ENCODE data around the gene RGP1.

The RGP1 gene

DNA sequence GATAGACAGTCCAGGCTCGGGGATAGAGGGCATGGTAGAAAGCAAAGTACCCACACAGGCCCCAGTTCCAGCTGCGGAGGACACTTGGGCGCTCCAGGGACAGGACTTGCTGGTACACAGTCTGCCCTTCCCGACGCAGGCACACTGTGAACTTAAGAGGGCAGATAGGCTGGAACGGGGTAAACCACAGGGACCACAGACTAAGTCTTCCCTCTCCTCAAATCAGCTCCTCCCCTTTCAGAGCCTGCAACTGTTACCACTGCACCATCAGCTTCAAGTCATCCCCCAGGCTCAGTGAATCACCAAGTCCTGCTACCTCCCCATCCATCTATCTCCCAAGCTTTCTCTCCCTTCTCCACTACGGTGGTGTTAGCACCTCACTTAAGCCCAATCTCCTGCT, 7.3 kb upstream of the RGP1 start:
- no peaks in the 10 kb centered on the region for H3K27me3 ChIP-seq (ENCODE audit: control insufficient read depth in 2 of 2, insufficient read depth in 2 of 2, low read length in 2 of 2)
- H3K9ac ChIP-seq (ENCODE audit: low read depth in 1 of 2, low read length in 2 of 2), result no peak overlapping the region
- no peaks in the 10 kb centered on the region for H3K9me3 ChIP-seq (ENCODE audit: control insufficient read depth in 2 of 2, low read length in 2 of 2)
- no peak overlapping the region for H3K4me3 ChIP-seq (ENCODE audit: low read length in 2 of 2)
- no peak overlapping the region for H3K27ac ChIP-seq (ENCODE audit: low read depth in 2 of 2, low read length in 2 of 2)
- peaks cover 7 to 11% of the 10 kb centered on the region in 2 donors for H3K4me1 ChIP-seq (ENCODE audit: control insufficient read depth in 2 of 2, insufficient read depth in 2 of 2, low read length in 2 of 2)
- peaks cover 75 to 82% of the 10 kb centered on the region in 2 donors for H3K36me3 ChIP-seq (ENCODE audit: control insufficient read depth in 2 of 2, insufficient read depth in 2 of 2, low read length in 2 of 2)

DNA sequence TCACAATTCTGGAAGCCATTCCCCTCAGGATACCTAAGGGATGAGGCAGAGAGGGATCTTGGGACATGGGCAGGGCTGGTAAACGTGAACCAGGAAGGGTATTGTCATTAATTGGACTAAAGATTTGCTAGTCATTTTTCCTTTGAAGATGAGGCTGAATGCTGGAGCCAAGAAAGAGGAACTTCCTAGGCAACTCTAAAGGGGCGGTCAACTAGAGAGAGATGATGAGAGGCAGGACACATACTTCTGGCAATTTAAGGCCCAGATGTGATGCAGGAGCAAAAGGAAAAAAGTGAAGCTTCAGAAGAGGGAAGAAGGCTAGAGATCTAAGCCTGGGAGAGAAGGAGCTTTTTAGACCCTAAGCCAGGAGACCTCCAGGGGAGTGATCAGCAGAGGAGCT, 5.6 kb upstream of the RGP1 start:
- Histone ChIP-seq H3K4me3 (ENCODE audit: low read length in 2 of 2) (no peak overlapping the region), H3K4me1 (ENCODE audit: control insufficient read depth in 2 of 2, insufficient read depth in 2 of 2, low read length in 2 of 2) (peaks cover 17 to 22% of the 10 kb centered on the region in 2 donors), H3K27ac (ENCODE audit: low read depth in 2 of 2, low read length in 2 of 2) (no peak overlapping the region), H3K36me3 (ENCODE audit: control insufficient read depth in 2 of 2, insufficient read depth in 2 of 2, low read length in 2 of 2) (peaks cover 58 to 65% of the 10 kb centered on the region in 2 donors), H3K27me3 (ENCODE audit: control insufficient read depth in 2 of 2, insufficient read depth in 2 of 2, low read length in 2 of 2) (no peaks in the 10 kb centered on the region), H3K9ac (ENCODE audit: low read depth in 1 of 2, low read length in 2 of 2) (no peak overlapping the region), H3K9me3 (ENCODE audit: control insufficient read depth in 2 of 2, low read length in 2 of 2) (no peaks in the 10 kb centered on the region)

DNA sequence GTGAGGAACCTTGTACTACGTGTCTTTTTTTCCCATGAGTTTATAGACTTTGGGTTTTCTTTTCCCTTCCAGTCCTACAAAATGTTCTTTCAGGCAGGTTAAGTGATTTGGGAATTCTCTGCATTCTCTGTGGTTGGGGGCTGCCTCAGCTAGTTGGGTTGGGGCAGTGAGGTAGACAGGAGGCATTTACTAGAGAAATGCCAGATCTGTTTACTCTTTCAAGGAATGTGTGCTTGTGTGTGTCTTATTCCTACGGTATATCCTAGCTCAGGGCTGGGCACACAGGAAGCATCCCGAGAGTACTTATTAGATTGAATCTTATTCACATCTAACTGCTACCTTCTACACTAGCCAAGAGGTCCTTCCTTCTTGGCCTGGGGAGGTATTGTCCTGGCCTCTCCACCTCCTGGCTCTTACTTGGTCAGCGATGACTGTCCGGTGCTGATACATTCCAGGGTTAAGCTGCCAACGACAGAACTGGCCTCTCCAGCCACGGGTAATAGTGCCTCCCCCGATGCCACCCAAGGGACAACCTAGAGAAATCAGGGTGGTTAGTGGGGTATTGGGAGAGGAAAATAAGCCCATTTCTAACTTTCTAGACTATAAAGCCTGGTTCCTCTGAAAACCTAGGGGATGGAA, 5.1 kb upstream of the RGP1 start:
- H3K4me3 ChIP-seq (ENCODE audit: low read length in 2 of 2), result no peak overlapping the region
- no peaks in the 10 kb centered on the region for H3K9me3 ChIP-seq (ENCODE audit: control insufficient read depth in 2 of 2, low read length in 2 of 2)
- peaks cover 53 to 59% of the 10 kb centered on the region in 2 donors for H3K36me3 ChIP-seq (ENCODE audit: control insufficient read depth in 2 of 2, insufficient read depth in 2 of 2, low read length in 2 of 2)
- no peak overlapping the region for H3K9ac ChIP-seq (ENCODE audit: low read depth in 1 of 2, low read length in 2 of 2)
- H3K27ac ChIP-seq (ENCODE audit: low read depth in 2 of 2, low read length in 2 of 2), result no peak overlapping the region
- no peaks in the 10 kb centered on the region for H3K27me3 ChIP-seq (ENCODE audit: control insufficient read depth in 2 of 2, insufficient read depth in 2 of 2, low read length in 2 of 2)
- H3K4me1 ChIP-seq (ENCODE audit: control insufficient read depth in 2 of 2, insufficient read depth in 2 of 2, low read length in 2 of 2), result peaks cover 17 to 22% of the 10 kb centered on the region in 2 donors

DNA sequence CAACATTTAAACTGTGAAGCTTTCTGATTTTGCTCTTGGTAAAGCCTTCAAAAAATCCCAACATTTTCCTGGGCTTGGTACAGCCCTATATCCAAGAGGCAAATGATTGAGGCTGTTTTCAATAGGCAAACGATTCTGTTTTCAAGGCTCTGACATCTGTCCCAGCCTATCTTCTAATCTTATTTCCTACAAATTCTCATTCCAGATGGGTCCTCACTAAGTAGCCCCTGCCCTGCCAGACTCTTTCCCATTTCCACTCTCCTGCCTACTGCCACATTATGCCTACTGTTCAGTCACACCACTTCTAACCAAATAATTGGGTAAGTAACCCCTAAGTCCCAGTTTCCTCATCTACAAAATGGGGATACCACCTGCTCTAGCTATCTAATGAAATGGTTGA, 3.5 kb upstream of the RGP1 start:
- H3K27me3 ChIP-seq (ENCODE audit: control insufficient read depth in 2 of 2, insufficient read depth in 2 of 2, low read length in 2 of 2), result no peaks in the 10 kb centered on the region
- no peaks in the 10 kb centered on the region for H3K9me3 ChIP-seq (ENCODE audit: control insufficient read depth in 2 of 2, low read length in 2 of 2)
- H3K4me3 ChIP-seq (ENCODE audit: low read length in 2 of 2), result peak overlapping the region; percentile 94 to 98
- peaks cover 24 to 33% of the 10 kb centered on the region in 2 donors for H3K4me1 ChIP-seq (ENCODE audit: control insufficient read depth in 2 of 2, insufficient read depth in 2 of 2, low read length in 2 of 2)
- no peak overlapping the region for H3K27ac ChIP-seq (ENCODE audit: low read depth in 2 of 2, low read length in 2 of 2)
- peaks cover 39 to 44% of the 10 kb centered on the region in 2 donors for H3K36me3 ChIP-seq (ENCODE audit: control insufficient read depth in 2 of 2, insufficient read depth in 2 of 2, low read length in 2 of 2)
- peak overlapping the region; percentile 1 to 97 for H3K9ac ChIP-seq (ENCODE audit: low read depth in 1 of 2, low read length in 2 of 2)

DNA sequence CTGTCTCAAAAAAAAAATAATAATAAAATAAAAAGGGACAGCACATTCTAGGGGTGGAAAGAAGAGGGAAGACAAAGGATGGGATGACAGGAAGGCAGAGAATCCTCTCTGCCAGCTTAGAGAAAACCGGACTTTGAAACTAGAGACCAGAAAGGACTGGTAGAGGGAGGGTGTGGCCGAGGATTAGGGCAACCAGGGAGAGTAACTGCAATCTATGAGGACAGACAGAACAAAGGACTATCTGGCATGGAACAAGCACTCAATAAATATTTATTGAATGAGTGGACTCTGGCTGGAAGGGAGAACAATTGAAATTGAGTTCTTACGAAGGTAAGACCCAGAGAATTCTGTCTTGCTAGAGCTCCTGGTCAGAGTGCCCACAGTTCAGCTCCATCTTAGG, 2.5 kb upstream of the RGP1 start:
- Histone ChIP-seq H3K4me3 (ENCODE audit: low read length in 2 of 2) (peak overlapping the region; percentile 94 to 98), H3K4me1 (ENCODE audit: control insufficient read depth in 2 of 2, insufficient read depth in 2 of 2, low read length in 2 of 2) (peaks cover 24 to 34% of the 10 kb centered on the region in 2 donors), H3K27me3 (ENCODE audit: control insufficient read depth in 2 of 2, insufficient read depth in 2 of 2, low read length in 2 of 2) (no peaks in the 10 kb centered on the region), H3K9ac (ENCODE audit: low read depth in 1 of 2, low read length in 2 of 2) (peak overlapping the region; percentile 94 to 97), H3K9me3 (ENCODE audit: control insufficient read depth in 2 of 2, low read length in 2 of 2) (no peaks in the 10 kb centered on the region), H3K36me3 (ENCODE audit: control insufficient read depth in 2 of 2, insufficient read depth in 2 of 2, low read length in 2 of 2) (peaks cover 43 to 46% of the 10 kb centered on the region in 2 donors), H3K27ac (ENCODE audit: low read depth in 2 of 2, low read length in 2 of 2) (peak overlapping the region; percentile 97)

DNA sequence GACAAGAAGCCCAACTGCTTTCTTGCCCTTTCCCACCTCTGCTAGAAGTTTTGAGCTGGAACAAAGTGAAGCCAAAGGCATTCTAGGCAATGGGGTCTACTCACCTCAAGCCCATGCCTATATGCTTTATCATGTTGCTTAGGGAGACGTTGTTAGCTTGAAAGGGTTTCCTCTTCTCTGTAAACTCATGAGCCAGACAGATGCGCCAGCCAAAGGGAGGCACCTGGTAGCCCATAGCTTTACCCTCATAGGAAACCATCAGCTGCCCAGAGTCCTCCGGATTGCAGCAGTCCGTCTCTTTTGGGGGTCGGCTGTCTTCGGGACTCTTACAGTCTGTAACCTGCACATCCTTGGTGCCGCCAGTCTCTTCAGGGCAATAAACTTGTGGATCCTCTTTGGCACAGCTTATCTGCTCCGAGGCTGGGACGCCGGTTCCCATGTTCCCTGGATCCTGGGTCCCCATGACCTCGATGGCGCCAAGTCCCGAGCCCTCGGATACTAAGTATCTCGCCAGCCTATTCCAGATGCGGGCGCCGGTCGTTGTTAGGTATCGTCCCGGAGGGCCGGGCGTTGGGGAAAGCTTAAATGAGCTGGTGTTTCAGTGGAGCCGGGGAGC, 737 bp upstream of the RGP1 start:
- Histone ChIP-seq H3K36me3 (ENCODE audit: control insufficient read depth in 2 of 2, insufficient read depth in 2 of 2, low read length in 2 of 2) (peaks cover 44 to 46% of the 10 kb centered on the region in 2 donors), H3K9me3 (ENCODE audit: control insufficient read depth in 2 of 2, low read length in 2 of 2) (no peaks in the 10 kb centered on the region), H3K4me3 (ENCODE audit: low read length in 2 of 2) (peak overlapping the region; percentile 94 to 98), H3K4me1 (ENCODE audit: control insufficient read depth in 2 of 2, insufficient read depth in 2 of 2, low read length in 2 of 2) (peaks cover 24 to 34% of the 10 kb centered on the region in 2 donors), H3K9ac (ENCODE audit: low read depth in 1 of 2, low read length in 2 of 2) (peak overlapping the region; percentile 94 to 97), H3K27me3 (ENCODE audit: control insufficient read depth in 2 of 2, insufficient read depth in 2 of 2, low read length in 2 of 2) (no peaks in the 10 kb centered on the region), H3K27ac (ENCODE audit: low read depth in 2 of 2, low read length in 2 of 2) (peak overlapping the region; percentile 97)

DNA sequence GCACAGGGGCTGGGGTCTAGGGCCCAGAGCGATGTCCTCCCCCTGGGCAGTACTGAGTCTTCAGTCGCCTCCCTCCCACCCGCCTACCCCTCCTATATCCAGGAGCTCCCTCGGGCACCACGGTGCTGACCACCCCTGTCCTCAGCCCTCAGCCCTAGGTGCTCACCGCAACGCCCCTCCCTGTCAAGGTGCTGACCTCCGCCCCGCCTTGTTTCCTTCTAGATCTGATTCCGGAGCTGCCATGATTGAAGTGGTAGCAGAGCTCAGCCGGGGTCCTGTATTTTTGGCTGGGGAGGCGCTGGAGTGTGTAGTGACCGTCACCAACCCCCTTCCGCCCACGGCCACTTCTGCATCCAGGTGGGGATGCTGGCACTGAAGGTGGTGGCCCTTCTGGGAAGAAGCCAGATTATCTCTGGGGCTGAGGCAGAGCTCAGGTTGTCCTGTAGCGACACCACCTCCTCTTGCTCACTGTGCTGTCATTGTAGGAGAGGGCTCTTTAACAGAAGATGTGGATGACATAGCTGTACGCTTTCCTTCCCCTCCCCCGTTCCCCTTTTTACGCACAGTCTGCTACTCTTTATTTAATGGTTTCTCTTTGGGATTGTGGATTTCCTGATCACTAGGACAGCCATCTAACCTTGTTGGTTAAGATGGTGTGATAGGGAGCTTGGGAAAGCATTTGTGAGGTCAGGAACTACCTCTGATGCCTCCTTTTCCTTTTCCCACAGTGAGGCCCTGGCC, 598 bp downstream of the RGP1 start:
- Histone ChIP-seq H3K27ac (ENCODE audit: low read depth in 2 of 2, low read length in 2 of 2) (peak overlapping the region; percentile 97), H3K9me3 (ENCODE audit: control insufficient read depth in 2 of 2, low read length in 2 of 2) (no peaks in the 10 kb centered on the region), H3K4me1 (ENCODE audit: control insufficient read depth in 2 of 2, insufficient read depth in 2 of 2, low read length in 2 of 2) (peaks cover 24 to 34% of the 10 kb centered on the region in 2 donors), H3K36me3 (ENCODE audit: control insufficient read depth in 2 of 2, insufficient read depth in 2 of 2, low read length in 2 of 2) (peaks cover 38 to 41% of the 10 kb centered on the region in 2 donors), H3K27me3 (ENCODE audit: control insufficient read depth in 2 of 2, insufficient read depth in 2 of 2, low read length in 2 of 2) (no peaks in the 10 kb centered on the region), H3K9ac (ENCODE audit: low read depth in 1 of 2, low read length in 2 of 2) (peak overlapping the region; percentile 89 to 97), H3K4me3 (ENCODE audit: low read length in 2 of 2) (peak overlapping the region; percentile 94 to 98)

DNA sequence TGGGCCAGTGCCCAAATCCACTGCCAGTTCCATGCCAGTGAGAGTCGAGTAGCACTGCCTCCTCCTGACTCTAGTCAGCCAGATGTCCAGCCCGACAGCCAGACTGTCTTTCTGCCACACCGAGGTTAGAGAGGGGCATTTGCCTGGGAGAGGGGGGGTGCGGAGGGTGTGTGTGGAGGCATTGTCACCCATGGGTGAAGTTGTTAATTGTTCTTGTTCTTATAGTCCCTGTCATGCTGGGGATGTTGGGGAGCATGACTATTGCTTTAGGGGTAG, 1.1 kb downstream of the RGP1 start:
- H3K36me3 ChIP-seq (ENCODE audit: control insufficient read depth in 2 of 2, insufficient read depth in 2 of 2, low read length in 2 of 2), result peaks cover 36 to 39% of the 10 kb centered on the region in 2 donors

DNA sequence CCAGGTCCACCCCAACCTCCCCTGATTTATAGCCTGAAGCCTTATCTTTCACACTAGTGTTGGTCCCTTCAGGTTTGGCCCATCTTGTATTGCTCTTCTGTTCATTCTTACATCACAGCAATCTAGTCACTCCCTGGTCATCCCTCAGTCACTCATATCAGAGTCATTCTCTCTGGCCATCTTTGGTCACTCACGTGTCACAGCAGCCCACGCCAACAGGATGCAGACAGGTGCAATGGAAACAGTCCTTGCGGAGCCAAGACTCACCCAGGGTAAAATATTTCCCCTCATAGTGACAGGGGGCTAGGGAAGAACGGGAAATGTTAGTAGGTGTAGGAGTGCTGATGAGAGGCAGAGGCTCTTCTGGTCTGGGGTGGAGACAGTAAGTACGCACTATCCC, 4.4 kb downstream of the RGP1 start:
- Histone ChIP-seq H3K4me1 (ENCODE audit: control insufficient read depth in 2 of 2, insufficient read depth in 2 of 2, low read length in 2 of 2) (peaks cover 13 to 24% of the 10 kb centered on the region in 2 donors), H3K4me3 (ENCODE audit: low read length in 2 of 2) (no peak overlapping the region), H3K36me3 (ENCODE audit: control insufficient read depth in 2 of 2, insufficient read depth in 2 of 2, low read length in 2 of 2) (peaks cover 36% of the 10 kb centered on the region in 2 donors), H3K27me3 (ENCODE audit: control insufficient read depth in 2 of 2, insufficient read depth in 2 of 2, low read length in 2 of 2) (no peaks in the 10 kb centered on the region), H3K27ac (ENCODE audit: low read depth in 2 of 2, low read length in 2 of 2) (no peak overlapping the region), H3K9me3 (ENCODE audit: control insufficient read depth in 2 of 2, low read length in 2 of 2) (no peaks in the 10 kb centered on the region), H3K9ac (ENCODE audit: low read depth in 1 of 2, low read length in 2 of 2) (no peak overlapping the region)

More for the DNA sequence above, 1.1 kb downstream of the RGP1 start:
- H3K27ac ChIP-seq (ENCODE audit: low read depth in 2 of 2, low read length in 2 of 2), result peak overlapping the region; percentile 97
- peaks cover 24 to 34% of the 10 kb centered on the region in 2 donors for H3K4me1 ChIP-seq (ENCODE audit: control insufficient read depth in 2 of 2, insufficient read depth in 2 of 2, low read length in 2 of 2)
- H3K9ac ChIP-seq (ENCODE audit: low read depth in 1 of 2, low read length in 2 of 2), result peak overlapping the region; percentile 89 to 97
- no peaks in the 10 kb centered on the region for H3K27me3 ChIP-seq (ENCODE audit: control insufficient read depth in 2 of 2, insufficient read depth in 2 of 2, low read length in 2 of 2)
- H3K4me3 ChIP-seq (ENCODE audit: low read length in 2 of 2), result peak overlapping the region; percentile 94 to 98
- H3K9me3 ChIP-seq (ENCODE audit: control insufficient read depth in 2 of 2, low read length in 2 of 2), result no peaks in the 10 kb centered on the region

DNA sequence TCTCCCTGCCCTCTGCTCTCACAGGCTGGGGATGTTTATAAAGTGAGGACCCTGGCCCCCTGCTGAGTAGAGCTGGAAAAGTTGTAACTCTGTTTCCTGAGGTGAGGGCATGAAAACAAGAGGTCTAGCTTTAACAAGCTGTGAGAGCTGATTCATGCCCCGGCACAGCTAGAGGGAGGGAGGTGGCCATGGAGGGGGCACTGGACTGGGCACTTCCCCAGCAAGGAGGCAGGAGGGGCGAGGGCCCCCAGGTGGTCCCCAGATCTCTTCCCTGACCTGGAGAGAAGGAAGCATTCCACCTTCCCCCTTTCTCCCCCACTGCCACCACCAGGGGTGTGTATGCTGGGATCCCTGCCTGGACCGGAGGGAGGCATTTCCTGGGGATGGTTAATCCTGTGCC, 5.2 kb downstream of the RGP1 start, which contains the start of gene MSMP:
Gene MSMP, minus strand, starts transcription at position 13 of the 400 bp plus-strand sequence. CDS start 147 bp downstream, outside the sequence.
- Histone ChIP-seq H3K36me3 (ENCODE audit: control insufficient read depth in 2 of 2, insufficient read depth in 2 of 2, low read length in 2 of 2) (peaks cover 36% of the 10 kb centered on the region in 2 donors), H3K9ac (ENCODE audit: low read depth in 1 of 2, low read length in 2 of 2) (no peak within 1 kb of the TSS), H3K4me3 (ENCODE audit: low read length in 2 of 2) (no peak within 1 kb of the TSS), H3K27ac (ENCODE audit: low read depth in 2 of 2, low read length in 2 of 2) (no peak within 1 kb of the TSS), H3K27me3 (ENCODE audit: control insufficient read depth in 2 of 2, insufficient read depth in 2 of 2, low read length in 2 of 2) (no peaks in the 10 kb centered on the region), H3K4me1 (ENCODE audit: control insufficient read depth in 2 of 2, insufficient read depth in 2 of 2, low read length in 2 of 2) (peaks cover 13 to 28% of the 10 kb centered on the region in 2 donors), H3K9me3 (ENCODE audit: control insufficient read depth in 2 of 2, low read length in 2 of 2) (no peaks in the 10 kb centered on the region)
